T-helper 2 cell treated with Interferon-gamma antibody and Interleukin-4, amounts not matched to agents 5 μg/mL and 100 μg/mL, for 36 hours (primary cell): Measurements from ENCODE around the gene RGL1.
"Not testable (repeated sequence)": the region's sequence is repeated elsewhere in the genome, so short reads cannot be mapped to it uniquely, and the experiment has no call there.

Source experiments
- DNase-seq: peaks from one replicate; pipeline ENCODE4 v3.0.0; 2021; ENCODE audit warnings: low spot score
- H3K27ac Mint-ChIP-seq: one replicate; pipeline ENCODE4 v1.8.0; 2021; ENCODE audit warnings: mild to moderate bottlenecking, mixed read lengths
- H3K27me3 Mint-ChIP-seq: one replicate; pipeline ENCODE4 v1.8.0; 2021; ENCODE audit warnings: low read depth, mixed read lengths
- H3K36me3 Mint-ChIP-seq: one replicate; pipeline ENCODE4 v1.8.0; 2021; ENCODE audit warnings: low read depth, mixed read lengths
- H3K4me1 Mint-ChIP-seq: one replicate; pipeline ENCODE4 v1.8.0; 2021; ENCODE audit warnings: low read depth, mixed read lengths
- H3K4me3 Mint-ChIP-seq: one replicate; pipeline ENCODE4 v1.8.0; 2022; ENCODE audit warnings: mild to moderate bottlenecking, moderate library complexity, mixed read lengths
- H3K9me3 Mint-ChIP-seq: one replicate; pipeline ENCODE4 v1.8.0; 2021; ENCODE audit warnings: mixed read lengths

RGL1 gene

GRCh38 chr1:183777328-183777727 is 27.6 kb upstream of the RGL1 start:
- no peaks in the 10 kb centered on the region for H3K4me1 Mint-ChIP-seq

GRCh38 chr1:183778045-183778444 is 26.9 kb upstream of the RGL1 start:
- H3K27me3 Mint-ChIP-seq: no peaks in the 10 kb centered on the region
- no peak for DNase-seq
- no peak overlapping the region for H3K27ac Mint-ChIP-seq
- no peak overlapping the region for H3K4me3 Mint-ChIP-seq
- H3K9me3 Mint-ChIP-seq: peaks cover 20% of the 10 kb centered on the region
- H3K36me3 Mint-ChIP-seq: no peaks in the 10 kb centered on the region
- H3K4me1 Mint-ChIP-seq: no peaks in the 10 kb centered on the region

More at GRCh38 chr1:183777328-183777727, 27.6 kb upstream of the RGL1 start:
- H3K27me3 Mint-ChIP-seq: no peaks in the 10 kb centered on the region
- H3K9me3 Mint-ChIP-seq: peaks cover 22% of the 10 kb centered on the region
- H3K36me3 Mint-ChIP-seq: no peaks in the 10 kb centered on the region
- H3K27ac Mint-ChIP-seq: no peak overlapping the region
- no peak for DNase-seq
- no peak overlapping the region for H3K4me3 Mint-ChIP-seq

- H3K4me1 Mint-ChIP-seq: no peaks in the 10 kb centered on the region
Measured at GRCh38 chr1:183778568-183779433, 26.1 kb upstream of the RGL1 start.

DNA sequence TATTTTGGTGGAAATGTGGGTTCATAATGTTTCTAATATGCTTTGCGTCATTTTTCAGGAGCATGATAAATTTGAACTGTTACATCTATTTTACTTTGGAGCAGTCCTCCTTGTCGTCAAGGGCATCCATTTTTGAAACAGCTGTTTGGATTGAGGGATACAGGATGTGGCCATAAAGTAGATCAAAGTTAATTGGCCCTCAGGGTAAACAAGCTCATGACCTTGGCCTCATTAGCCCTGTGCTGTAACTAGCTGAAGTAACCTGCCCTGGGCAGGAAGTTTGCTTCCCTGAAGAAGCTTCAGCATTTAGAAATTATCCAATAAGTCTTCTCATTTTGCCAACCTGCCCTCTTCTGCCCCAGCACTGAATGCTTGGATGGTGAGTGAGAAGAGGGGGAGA is 24.8 kb upstream of the RGL1 start:
- Mint-ChIP-seq H3K36me3 (no peaks in the 10 kb centered on the region), H3K4me1 (no peaks in the 10 kb centered on the region)

More at GRCh38 chr1:183778568-183779433, 26.1 kb upstream of the RGL1 start:
- H3K27ac Mint-ChIP-seq: no peak overlapping the region
- H3K9me3 Mint-ChIP-seq: peaks cover 13% of the 10 kb centered on the region
- no peaks in the 10 kb centered on the region for H3K27me3 Mint-ChIP-seq
- H3K4me3 Mint-ChIP-seq: no peak overlapping the region
- no peaks in the 10 kb centered on the region for H3K36me3 Mint-ChIP-seq
- DNase-seq: no peak

GRCh38 chr1:183780757-183781156 is 24.2 kb upstream of the RGL1 start:
- Mint-ChIP-seq H3K4me1 (no peaks in the 10 kb centered on the region), H3K27ac (no peak overlapping the region), H3K36me3 (no peaks in the 10 kb centered on the region), H3K27me3 (no peaks in the 10 kb centered on the region), H3K9me3 (no peaks in the 10 kb centered on the region), H3K4me3 (no peak overlapping the region)
- DNase-seq: no peak

More for the DNA sequence above, 24.8 kb upstream of the RGL1 start:
- H3K9me3 Mint-ChIP-seq: peaks cover 3% of the 10 kb centered on the region
- DNase-seq: no peak
- no peak overlapping the region for H3K4me3 Mint-ChIP-seq
- H3K27ac Mint-ChIP-seq: no peak overlapping the region
- no peaks in the 10 kb centered on the region for H3K27me3 Mint-ChIP-seq

- Mint-ChIP-seq H3K36me3 (no peaks in the 10 kb centered on the region), H3K27ac (no peak overlapping the region), H3K4me3 (no peak overlapping the region), H3K9me3 (no peaks in the 10 kb centered on the region), H3K4me1 (no peaks in the 10 kb centered on the region), H3K27me3 (no peaks in the 10 kb centered on the region)
- DNase-seq: no peak
Measured at GRCh38 chr1:183783342-183783741, 21.6 kb upstream of the RGL1 start.

- H3K4me1 Mint-ChIP-seq: no peaks in the 10 kb centered on the region
- H3K9me3 Mint-ChIP-seq: no peaks in the 10 kb centered on the region
- no peaks in the 10 kb centered on the region for H3K27me3 Mint-ChIP-seq
- no peak overlapping the region for H3K4me3 Mint-ChIP-seq
- no peak overlapping the region for H3K27ac Mint-ChIP-seq
- H3K36me3 Mint-ChIP-seq: no peaks in the 10 kb centered on the region
- DNase-seq: no peak
Measured at GRCh38 chr1:183783767-183784637, 20.9 kb upstream of the RGL1 start.

- not testable (repeated sequence) for H3K4me1 Mint-ChIP-seq, DNase-seq, H3K9me3 Mint-ChIP-seq, H3K4me3 Mint-ChIP-seq, H3K36me3 Mint-ChIP-seq, H3K27me3 Mint-ChIP-seq, H3K27ac Mint-ChIP-seq
Measured at GRCh38 chr1:183785921-183786320, 19.0 kb upstream of the RGL1 start.

GRCh38 chr1:183787704-183788103 is 17.2 kb upstream of the RGL1 start:
- H3K9me3 Mint-ChIP-seq: no peaks in the 10 kb centered on the region

DNA sequence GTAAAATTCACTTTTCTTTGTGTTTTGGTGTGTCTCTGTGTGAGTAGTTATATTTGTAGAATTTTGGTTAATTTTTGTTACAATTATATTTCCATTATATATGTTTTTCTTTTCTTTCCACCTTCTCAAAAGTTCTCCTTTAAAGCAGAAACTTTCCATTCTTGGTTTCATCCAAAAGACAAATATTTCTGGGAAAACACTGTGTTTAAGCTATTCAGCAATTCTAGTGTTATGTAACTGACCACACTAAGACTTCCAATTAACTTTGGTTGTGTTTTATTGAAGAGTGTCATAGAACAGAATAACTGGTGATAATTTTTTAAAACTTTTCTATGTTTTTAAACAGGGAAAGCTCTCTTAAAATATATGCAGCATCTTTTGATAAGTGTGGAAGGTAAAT is 13.6 kb upstream of the RGL1 start:
- H3K36me3 Mint-ChIP-seq: no peaks in the 10 kb centered on the region
- no peak overlapping the region for H3K27ac Mint-ChIP-seq
- H3K9me3 Mint-ChIP-seq: no peaks in the 10 kb centered on the region
- no peak overlapping the region for H3K4me3 Mint-ChIP-seq
- no peaks in the 10 kb centered on the region for H3K27me3 Mint-ChIP-seq
- H3K4me1 Mint-ChIP-seq: no peaks in the 10 kb centered on the region
- no peak for DNase-seq

More at GRCh38 chr1:183787704-183788103, 17.2 kb upstream of the RGL1 start:
- H3K27ac Mint-ChIP-seq: no peak overlapping the region
- H3K4me1 Mint-ChIP-seq: no peaks in the 10 kb centered on the region
- DNase-seq: no peak
- no peaks in the 10 kb centered on the region for H3K36me3 Mint-ChIP-seq
- no peak overlapping the region for H3K4me3 Mint-ChIP-seq
- H3K27me3 Mint-ChIP-seq: no peaks in the 10 kb centered on the region

GRCh38 chr1:183792300-183792699 is 12.6 kb upstream of the RGL1 start:
- H3K4me3 Mint-ChIP-seq: no peak overlapping the region
- no peaks in the 10 kb centered on the region for H3K36me3 Mint-ChIP-seq
- H3K27me3 Mint-ChIP-seq: no peaks in the 10 kb centered on the region
- DNase-seq: no peak
- no peaks in the 10 kb centered on the region for H3K4me1 Mint-ChIP-seq
- no peak overlapping the region for H3K27ac Mint-ChIP-seq
- no peaks in the 10 kb centered on the region for H3K9me3 Mint-ChIP-seq

DNA sequence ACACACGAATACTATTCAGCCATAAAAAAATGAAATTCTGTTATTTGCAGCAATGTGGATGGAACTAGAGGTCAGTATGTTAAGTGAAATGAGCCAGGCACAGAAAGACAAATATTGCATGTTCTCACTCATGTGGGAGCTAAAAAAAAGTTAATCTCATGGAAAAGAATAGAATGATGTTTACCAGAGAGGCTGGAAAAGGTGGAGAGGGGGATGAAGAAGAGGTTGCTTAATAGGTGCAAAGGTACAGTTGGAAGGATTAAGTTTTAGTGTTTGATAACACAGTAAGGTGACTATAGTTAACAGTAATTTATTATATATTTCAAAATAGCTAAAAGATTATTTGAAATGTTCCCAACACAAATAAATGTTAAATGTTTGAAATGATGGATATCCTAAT is 10.8 kb upstream of the RGL1 start:
- no peak overlapping the region for H3K4me3 Mint-ChIP-seq
- H3K27me3 Mint-ChIP-seq: no peaks in the 10 kb centered on the region
- H3K4me1 Mint-ChIP-seq: no peaks in the 10 kb centered on the region
- no peaks in the 10 kb centered on the region for H3K36me3 Mint-ChIP-seq
- H3K27ac Mint-ChIP-seq: no peak overlapping the region
- no peaks in the 10 kb centered on the region for H3K9me3 Mint-ChIP-seq
- no peak for DNase-seq

GRCh38 chr1:183800449-183800848 is 4.5 kb upstream of the RGL1 start:
- Mint-ChIP-seq H3K4me1 (peaks cover 5% of the 10 kb centered on the region), H3K36me3 (peaks cover 5% of the 10 kb centered on the region), H3K9me3 (peaks cover 30% of the 10 kb centered on the region), H3K27me3 (peaks cover 19% of the 10 kb centered on the region), H3K4me3 (no peak overlapping the region), H3K27ac (no peak overlapping the region)
- no peak for DNase-seq

DNA sequence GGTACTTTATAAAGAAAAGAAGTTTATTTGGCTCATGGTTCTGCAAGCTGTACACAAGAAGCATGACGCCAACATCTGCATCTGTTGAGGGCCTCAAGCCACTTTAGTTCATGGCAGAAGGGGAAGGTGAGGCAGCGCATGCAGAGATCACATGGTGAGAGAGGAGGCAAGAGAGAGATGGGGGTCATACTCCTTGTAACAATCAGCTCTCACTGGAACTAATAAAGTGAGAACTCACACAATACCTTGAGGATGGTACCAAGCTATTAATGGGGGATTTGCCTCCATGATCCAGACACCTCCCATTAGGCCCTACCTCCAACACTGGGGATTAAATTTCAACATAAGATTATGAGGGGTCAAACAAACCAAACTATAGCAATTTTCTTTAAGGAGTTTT is 3.3 kb upstream of the RGL1 start:
- DNase-seq: no peak

More for the DNA sequence above, 3.3 kb upstream of the RGL1 start:
- H3K9me3 Mint-ChIP-seq: peaks cover 30% of the 10 kb centered on the region
- no peak overlapping the region for H3K4me3 Mint-ChIP-seq
- no peak overlapping the region for H3K27ac Mint-ChIP-seq
- peaks cover 11% of the 10 kb centered on the region for H3K4me1 Mint-ChIP-seq
- peaks cover 5% of the 10 kb centered on the region for H3K36me3 Mint-ChIP-seq
- H3K27me3 Mint-ChIP-seq: peaks cover 24% of the 10 kb centered on the region
